ENCODE measurements around the gene CRCP. TPM values are rescaled to one million over a fixed set of nuclear protein-coding genes. Genes with fewer than 3 reads are reported as not detected.

CRCP gene
- total RNA-seq, 6 experiments from 2014 or later, result 17.2 to 38.0 (median 24.4) TPM

GRCh38 chr7:66185680-66186187 is 71.1 kb downstream of the CRCP start:
- no peaks in the 10 kb centered on the region for H3K27me3 ChIP-seq
- no peaks in the 10 kb centered on the region for H3K9me3 ChIP-seq
- no peak for ATAC-seq
- H3K36me3 ChIP-seq, result no peaks in the 10 kb centered on the region
- DNase-seq, result no peak
- TF ChIP-seq CTCF (IDR thresholded peaks at IDR 0.05) (no peak), POLR2A (IDR thresholded peaks at IDR 0.05) (no peak)
- H3K4me3 ChIP-seq, result no peak overlapping the region
- WGBS (ENCODE audit: insufficient coverage, low coverage, low lambda C conversion rate, missing lambda C conversion rate), result 72% methylated on average over 3 of the region's 8 CpGs
- peaks cover 0 to 30% (median 13%) of the 10 kb centered on the region in 4 donors for H3K4me1 ChIP-seq
- peak overlapping the region in 1 of 3 donors; percentile 98 for H3K27ac ChIP-seq
- intact Hi-C loops (cut with DNase I), result no loop called here

- 88% methylated on average over 4 of the region's 4 CpGs for WGBS (ENCODE audit: insufficient coverage, low coverage, low lambda C conversion rate, missing lambda C conversion rate)
- TF ChIP-seq POLR2A (IDR thresholded peaks at IDR 0.05), result no peak
- no peak for TF ChIP-seq CTCF (IDR thresholded peaks at IDR 0.05)
- Histone ChIP-seq H3K9me3 (no peaks in the 10 kb centered on the region), H3K4me3 (no peak overlapping the region), H3K36me3 (no peaks in the 10 kb centered on the region), H3K27ac (peak overlapping the region in 2 of 3 donors; percentile 92 to 98), H3K4me1 (peaks cover 0 to 37% (median 13%) of the 10 kb centered on the region in 4 donors), H3K27me3 (no peaks in the 10 kb centered on the region)
- intact Hi-C loops (cut with DNase I), result no loop called here
- DNase-seq (no peak), ATAC-seq (no peak)
These were observed 72.3 kb downstream of the CRCP start for GRCh38 chr7:66186991-66187390.

GRCh38 chr7:66187905-66188304 is 73.3 kb downstream of the CRCP start:
- Histone ChIP-seq H3K27me3 (no peaks in the 10 kb centered on the region), H3K36me3 (no peaks in the 10 kb centered on the region), H3K9me3 (no peaks in the 10 kb centered on the region), H3K4me1 (peaks cover 0 to 37% (median 13%) of the 10 kb centered on the region in 4 donors), H3K27ac (peak overlapping the region; percentile 11 to 98 (median 92)), H3K4me3 (no peak overlapping the region)
- intact Hi-C loops (cut with DNase I), result no loop called here
- peak; percentile 64 to 82 (median 75) for ATAC-seq
- DNase-seq, result peak; percentile 74 to 91 (median 88)
- WGBS (ENCODE audit: insufficient coverage, low coverage, low lambda C conversion rate, missing lambda C conversion rate), result 13% methylated on average over 1 of the region's 1 CpG
- no peak for TF ChIP-seq CTCF (IDR thresholded peaks at IDR 0.05)
- TF ChIP-seq POLR2A (IDR thresholded peaks at IDR 0.05), result peak; percentile 28

- intact Hi-C loops (cut with DNase I), result no loop called here
- Histone ChIP-seq H3K36me3 (no peaks in the 10 kb centered on the region), H3K27ac (peak overlapping the region; percentile 68 to 98 (median 92)), H3K4me1 (peaks cover 0 to 37% (median 13%) of the 10 kb centered on the region in 4 donors), H3K9me3 (no peaks in the 10 kb centered on the region), H3K4me3 (no peak overlapping the region), H3K27me3 (no peaks in the 10 kb centered on the region)
- WGBS (ENCODE audit: insufficient coverage, low coverage, low lambda C conversion rate, missing lambda C conversion rate), result 88% methylated on average over 2 of the region's 2 CpGs
- TF ChIP-seq POLR2A (IDR thresholded peaks at IDR 0.05), result no peak
- no peak for TF ChIP-seq CTCF (IDR thresholded peaks at IDR 0.05)
- no peak for DNase-seq
- no peak for ATAC-seq
These were observed 74.0 kb downstream of the CRCP start for GRCh38 chr7:66188645-66189044.
